H9 (cell line): ENCODE measurements around the gene SELENOF. TPM values are rescaled to one million over a fixed set of nuclear protein-coding genes. Genes with fewer than 3 reads are reported as not detected.

ENCODE experiments used
- DNase-seq: peaks from one replicate; pipeline ENCODE4 v3.0.0-alpha.2; 2017
- H2AFZ ChIP-seq: one replicate; pipeline ENCODE4 v1.6.1; 2013; ENCODE audit warnings: mild to moderate bottlenecking, low read length, control low read depth, moderate library complexity
- H2AK5ac ChIP-seq: 2 replicates; pipeline ENCODE4 v1.6.1; 2013; ENCODE audit warnings: low read length, control low read depth, mixed read lengths; ENCODE audit not compliant: insufficient read length
- H2BK120ac ChIP-seq: one replicate; pipeline ENCODE4 v1.6.1; 2013; ENCODE audit warnings: low read depth, mild to moderate bottlenecking, low read length, control low read depth, inconsistent platforms; ENCODE audit not compliant: poor library complexity, severe bottlenecking
- H2BK12ac ChIP-seq: 2 replicates; pipeline ENCODE4 v1.6.1; 2013; ENCODE audit warnings: low read length, control low read depth, mixed read lengths, low read depth; ENCODE audit not compliant: insufficient read length
- H2BK15ac ChIP-seq: 2 replicates; pipeline ENCODE4 v1.6.1; 2013; ENCODE audit warnings: low read depth, low read length, control low read depth
- H2BK20ac ChIP-seq: one replicate; pipeline ENCODE4 v1.6.1; 2013; ENCODE audit warnings: low read depth, mild to moderate bottlenecking, low read length, control low read depth, inconsistent platforms; ENCODE audit not compliant: poor library complexity, severe bottlenecking
- H2BK5ac ChIP-seq: 2 replicates; pipeline ENCODE4 v1.6.1; 2013; ENCODE audit warnings: low read length, control low read depth, mixed read lengths; ENCODE audit not compliant: insufficient read length
- H3K14ac ChIP-seq: 2 replicates; pipeline ENCODE4 v1.6.1; 2013; ENCODE audit warnings: low read length, control low read depth; ENCODE audit not compliant: insufficient read depth
- H3K18ac ChIP-seq: 2 replicates; pipeline ENCODE4 v1.6.1; 2013; ENCODE audit warnings: low read depth, mild to moderate bottlenecking, mixed read lengths, low read length, control low read depth; ENCODE audit not compliant: insufficient read length
- H3K23ac ChIP-seq: 2 replicates; pipeline ENCODE4 v1.6.1; 2013; ENCODE audit warnings: low read length, control low read depth, mixed read lengths, low read depth; ENCODE audit not compliant: insufficient read length
- H3K23me2 ChIP-seq: 2 replicates; pipeline ENCODE4 v1.6.1; 2013; ENCODE audit warnings: low read depth, mild to moderate bottlenecking, mixed read lengths, low read length, control low read depth; ENCODE audit not compliant: insufficient read length, poor library complexity, severe bottlenecking
- H3K27ac ChIP-seq: 2 replicates; pipeline ENCODE4 v1.5.1; 2013; ENCODE audit warnings: low read length, control low read depth, mixed read lengths, low read depth; ENCODE audit not compliant: insufficient read length
- H3K27me3 ChIP-seq: 2 replicates; pipeline ENCODE4 v1.6.1; 2013; ENCODE audit warnings: low read length, control low read depth, inconsistent platforms; ENCODE audit not compliant: insufficient read depth
- H3K4ac ChIP-seq: 2 replicates; pipeline ENCODE4 v1.6.1; 2013; ENCODE audit warnings: low read depth, mild to moderate bottlenecking, control low read depth, inconsistent platforms, low read length, moderate library complexity
- H3K4me1 ChIP-seq: 2 replicates; pipeline ENCODE4 v1.6.1; 2013; ENCODE audit warnings: low read length, control low read depth, inconsistent platforms; ENCODE audit not compliant: insufficient read depth
- H3K4me2 ChIP-seq: 2 replicates; pipeline ENCODE4 v1.6.1; 2013; ENCODE audit warnings: low read length, control low read depth, mixed read lengths; ENCODE audit not compliant: insufficient read length, insufficient read depth
- H3K56ac ChIP-seq: 2 replicates; pipeline ENCODE4 v1.6.1; 2013; ENCODE audit warnings: low read depth, mild to moderate bottlenecking, mixed read lengths, low read length, control low read depth; ENCODE audit not compliant: insufficient read length
- H3K79me1 ChIP-seq: 2 replicates; pipeline ENCODE4 v1.6.1; 2013; ENCODE audit warnings: low read depth, mild to moderate bottlenecking, moderate library complexity, low read length, control low read depth, inconsistent platforms; ENCODE audit not compliant: insufficient read depth, poor library complexity, severe bottlenecking
- H3K79me2 ChIP-seq: 2 replicates; pipeline ENCODE4 v1.6.1; 2013; ENCODE audit warnings: low read length, control low read depth, inconsistent platforms; ENCODE audit not compliant: insufficient read depth
- H3K9ac ChIP-seq: 2 replicates; pipeline ENCODE4 v1.6.1; 2013; ENCODE audit warnings: low read length, control low read depth, mixed read lengths; ENCODE audit not compliant: insufficient read length; ENCODE audit errors: extremely low read depth
- H3K9me3 ChIP-seq: one replicate; pipeline ENCODE4 v1.6.1; 2013; ENCODE audit warnings: low read depth, low read length, inconsistent platforms; ENCODE audit not compliant: control insufficient read depth
- H3T11ph ChIP-seq: one replicate; pipeline ENCODE4 v1.6.1; 2013; ENCODE audit warnings: mild to moderate bottlenecking, low read length, control low read depth, inconsistent platforms
- H4K20me1 ChIP-seq: one replicate; pipeline ENCODE4 v1.6.1; 2013; ENCODE audit not compliant: control insufficient read depth, insufficient read length, insufficient read depth
- H4K5ac ChIP-seq: 2 replicates; pipeline ENCODE4 v1.6.1; 2013; ENCODE audit warnings: low read depth, mild to moderate bottlenecking, mixed read lengths, low read length, control low read depth; ENCODE audit not compliant: insufficient read length
- H4K8ac ChIP-seq: replicated peaks from 2 replicates; pipeline ENCODE4 v1.6.1; 2013; ENCODE audit warnings: low read length, control low read depth, mixed read lengths, low read depth; ENCODE audit not compliant: insufficient read length
- H4K91ac ChIP-seq: 2 replicates; pipeline ENCODE4 v1.6.1; 2013; ENCODE audit warnings: low read depth, mild to moderate bottlenecking, moderate library complexity, mixed read lengths, low read length, control low read depth; ENCODE audit not compliant: insufficient read length
- H3K27ac Mint-ChIP-seq, 3 experiments: 2 replicates in 2 of 3; 3 replicates in 1 of 3; pipeline ENCODE4 v1.8.0; 2020 to 2021; ENCODE audit warnings: mixed read lengths in 3 of 3, mild to moderate bottlenecking in 1 of 3, moderate library complexity in 1 of 3
- H3K27me3 Mint-ChIP-seq: 2 replicates; pipeline ENCODE4 v1.8.0; 2021; ENCODE audit warnings: low read depth, mild to moderate bottlenecking, moderate library complexity, mixed read lengths
- H3K36me3 Mint-ChIP-seq, 3 experiments: 2 replicates in 2 of 3; 3 replicates in 1 of 3; pipeline ENCODE4 v1.8.0; 2020 to 2021; ENCODE audit warnings: low read depth in 3 of 3, mixed read lengths in 3 of 3; ENCODE audit not compliant: insufficient read depth in 1 of 3
- H3K4me1 Mint-ChIP-seq, 2 experiments: 2 replicates each; pipeline ENCODE4 v1.8.0; 2020; ENCODE audit warnings: mixed read lengths in 2 of 2
- H3K4me3 Mint-ChIP-seq, 2 experiments: 2 replicates in 1 of 2; 3 replicates in 1 of 2; pipeline ENCODE4 v1.8.0; 2020 to 2021; ENCODE audit warnings: mild to moderate bottlenecking in 2 of 2, mixed read lengths in 2 of 2, moderate library complexity in 1 of 2
- H3K9me3 Mint-ChIP-seq, 2 experiments: 2 replicates in 1 of 2; 3 replicates in 1 of 2; pipeline ENCODE4 v1.8.0; 2020; ENCODE audit warnings: mild to moderate bottlenecking in 2 of 2, mixed read lengths in 2 of 2, moderate library complexity in 1 of 2
- WGBS: extraction: QIAGEN DNeasy Blood & Tissue Kit; methylation state at CpG from one replicate; pipeline ENCODE4 v1.1.7; 2013; ENCODE audit warnings: missing lambda C conversion rate, low lambda C conversion rate, mixed read lengths; ENCODE audit not compliant: insufficient read length; ENCODE audit errors: extremely low coverage; 5-methylcytosine and 5-hydroxymethylcytosine counted together
- total RNA-seq: library from RNA; stranded (reverse); gene quantifications from 2 replicates; pipeline ENCODE4 v1.2.1, GENCODE V29; 2021
- TF ChIP-seq, protein P1 (sequence below): fragments of 200-600 bp; sonication (generic); conservative IDR thresholded peaks from 3 replicates; pipeline ENCODE4 v1.8.0; 2021; ENCODE audit warnings: antibody characterized with exemption, mild to moderate bottlenecking

The SELENOF gene
- total RNA-seq, 1 experiment from 2014 or later = 143 TPM

DNA sequence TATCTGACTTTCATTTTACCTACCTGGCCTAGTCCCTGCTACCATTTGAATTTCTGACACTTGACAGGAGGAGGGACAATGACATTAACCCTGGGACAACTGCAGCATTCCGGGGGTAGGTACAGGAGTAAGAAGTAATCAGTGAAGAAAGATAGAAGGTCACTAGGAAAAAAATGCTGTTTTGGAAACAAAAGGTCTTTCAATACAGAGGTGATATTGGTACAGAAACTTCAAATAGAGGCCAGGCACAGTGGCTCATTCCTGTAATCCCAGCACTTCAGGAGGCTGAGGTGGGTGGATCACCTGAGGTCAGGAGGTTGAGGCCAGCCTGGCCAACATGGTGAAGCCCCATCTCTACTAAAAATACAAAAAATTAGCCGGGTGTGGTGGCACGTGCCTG lies 68.4 kb downstream of the SELENOF start:
- H3K4me1 ChIP-seq = no peaks in the 10 kb centered on the region
- Mint-ChIP-seq H3K9me3 (no peaks in the 10 kb centered on the region), H3K4me3 (no peak overlapping the region), H3K27ac (no peak overlapping the region), H3K36me3 (no peaks in the 10 kb centered on the region), H3K4me1 (peaks cover 7 to 10% of the 10 kb centered on the region in 2 experiments), H3K27me3 (no peaks in the 10 kb centered on the region)
- H3K14ac ChIP-seq = no peak overlapping the region
- H2BK15ac ChIP-seq = no peak overlapping the region
- no peak overlapping the region for H2BK20ac ChIP-seq
- H3K79me1 ChIP-seq = no peaks in the 10 kb centered on the region
- no peak overlapping the region for H4K5ac ChIP-seq
- no CpG with 5 or more reads among the region's 3 CpGs for WGBS
- no peak for DNase-seq
- no peaks in the 10 kb centered on the region for H3K23me2 ChIP-seq
- no peak overlapping the region for H2BK12ac ChIP-seq
- H3K4me2 ChIP-seq = no peak overlapping the region
- H2BK120ac ChIP-seq = no peak overlapping the region
- no peak overlapping the region for H3K9ac ChIP-seq
- H2AK5ac ChIP-seq = no peak overlapping the region
- H4K20me1 ChIP-seq = no peaks in the 10 kb centered on the region
- no peak overlapping the region for H4K91ac ChIP-seq
- no peak overlapping the region for H4K8ac ChIP-seq
- H3K27me3 ChIP-seq = no peaks in the 10 kb centered on the region
- H3K27ac ChIP-seq = no peak overlapping the region
- H3K4ac ChIP-seq = no peak overlapping the region
- H3K18ac ChIP-seq = no peak overlapping the region
- no peak overlapping the region for H3K23ac ChIP-seq
- H3T11ph ChIP-seq = no peak overlapping the region
- H2BK5ac ChIP-seq = no peak overlapping the region
- no peaks in the 10 kb centered on the region for H3K79me2 ChIP-seq
- no peak overlapping the region for H3K56ac ChIP-seq
- TF ChIP-seq, protein P1, sequence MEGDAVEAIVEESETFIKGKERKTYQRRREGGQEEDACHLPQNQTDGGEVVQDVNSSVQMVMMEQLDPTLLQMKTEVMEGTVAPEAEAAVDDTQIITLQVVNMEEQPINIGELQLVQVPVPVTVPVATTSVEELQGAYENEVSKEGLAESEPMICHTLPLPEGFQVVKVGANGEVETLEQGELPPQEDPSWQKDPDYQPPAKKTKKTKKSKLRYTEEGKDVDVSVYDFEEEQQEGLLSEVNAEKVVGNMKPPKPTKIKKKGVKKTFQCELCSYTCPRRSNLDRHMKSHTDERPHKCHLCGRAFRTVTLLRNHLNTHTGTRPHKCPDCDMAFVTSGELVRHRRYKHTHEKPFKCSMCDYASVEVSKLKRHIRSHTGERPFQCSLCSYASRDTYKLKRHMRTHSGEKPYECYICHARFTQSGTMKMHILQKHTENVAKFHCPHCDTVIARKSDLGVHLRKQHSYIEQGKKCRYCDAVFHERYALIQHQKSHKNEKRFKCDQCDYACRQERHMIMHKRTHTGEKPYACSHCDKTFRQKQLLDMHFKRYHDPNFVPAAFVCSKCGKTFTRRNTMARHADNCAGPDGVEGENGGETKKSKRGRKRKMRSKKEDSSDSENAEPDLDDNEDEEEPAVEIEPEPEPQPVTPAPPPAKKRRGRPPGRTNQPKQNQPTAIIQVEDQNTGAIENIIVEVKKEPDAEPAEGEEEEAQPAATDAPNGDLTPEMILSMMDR = no peak
- H2AFZ ChIP-seq = no peak overlapping the region
- H3K9me3 ChIP-seq = no peaks in the 10 kb centered on the region
